Measurements from ENCODE around the gene PLCL2.

The PLCL2 gene

GRCh38 chr3:16884748-16885592 is at the start of gene PLCL2:
PLCL2 (plus strand) TSS chr3:16884955; CDS start chr3:16885040, 85 bp downstream.
- H3K4me3 ChIP-seq (replicated peaks; ENCODE audit: low read depth, low read length): peak within 1 kb of the TSS; percentile 96
- no peaks in the 10 kb centered on the region for H3K36me3 ChIP-seq (ENCODE audit: control insufficient read depth, insufficient read depth, low read length)
- no peaks in the 10 kb centered on the region for H3K27me3 ChIP-seq (replicated peaks; ENCODE audit: control insufficient read depth, insufficient read depth, low read length)
- peak; percentile 80 for DNase-seq (ENCODE audit: extremely low read depth, insufficient read length)
- no peak for TF ChIP-seq CTCF (IDR thresholded peaks at IDR 0.05; ENCODE audit: insufficient read depth, low read length, poor library complexity, severe bottlenecking)

- H3K4me3 ChIP-seq (replicated peaks; ENCODE audit: low read depth, low read length): no peak overlapping the region
- H3K27me3 ChIP-seq (replicated peaks; ENCODE audit: control insufficient read depth, insufficient read depth, low read length): no peaks in the 10 kb centered on the region
- no peaks in the 10 kb centered on the region for H3K36me3 ChIP-seq (ENCODE audit: control insufficient read depth, insufficient read depth, low read length)
- DNase-seq (ENCODE audit: extremely low read depth, insufficient read length): no peak
- TF ChIP-seq CTCF (IDR thresholded peaks at IDR 0.05; ENCODE audit: insufficient read depth, low read length, poor library complexity, severe bottlenecking): no peak
These were observed 48.1 kb upstream of the PLCL2 start for GRCh38 chr3:16836505-16837237.

- H3K36me3 ChIP-seq (ENCODE audit: control insufficient read depth, insufficient read depth, low read length): no peaks in the 10 kb centered on the region
- TF ChIP-seq CTCF (IDR thresholded peaks at IDR 0.05; ENCODE audit: insufficient read depth, low read length, poor library complexity, severe bottlenecking): no peak
- no peaks in the 10 kb centered on the region for H3K27me3 ChIP-seq (replicated peaks; ENCODE audit: control insufficient read depth, insufficient read depth, low read length)
- no peak overlapping the region for H3K4me3 ChIP-seq (replicated peaks; ENCODE audit: low read depth, low read length)
- DNase-seq (ENCODE audit: extremely low read depth, insufficient read length): no peak
These were observed 47.2 kb upstream of the PLCL2 start for GRCh38 chr3:16837602-16838001.

GRCh38 chr3:16838561-16838960 is 46.2 kb upstream of the PLCL2 start:
- Histone ChIP-seq H3K27me3 (replicated peaks; ENCODE audit: control insufficient read depth, insufficient read depth, low read length) (no peaks in the 10 kb centered on the region), H3K36me3 (ENCODE audit: control insufficient read depth, insufficient read depth, low read length) (no peaks in the 10 kb centered on the region), H3K4me3 (replicated peaks; ENCODE audit: low read depth, low read length) (no peak overlapping the region)
- no peak for TF ChIP-seq CTCF (IDR thresholded peaks at IDR 0.05; ENCODE audit: insufficient read depth, low read length, poor library complexity, severe bottlenecking)
- no peak for DNase-seq (ENCODE audit: extremely low read depth, insufficient read length)

- no peaks in the 10 kb centered on the region for H3K27me3 ChIP-seq (replicated peaks; ENCODE audit: control insufficient read depth, insufficient read depth, low read length)
- no peak for TF ChIP-seq CTCF (IDR thresholded peaks at IDR 0.05; ENCODE audit: insufficient read depth, low read length, poor library complexity, severe bottlenecking)
- no peaks in the 10 kb centered on the region for H3K36me3 ChIP-seq (ENCODE audit: control insufficient read depth, insufficient read depth, low read length)
- DNase-seq (ENCODE audit: extremely low read depth, insufficient read length): no peak
- no peak overlapping the region for H3K4me3 ChIP-seq (replicated peaks; ENCODE audit: low read depth, low read length)
These were observed 45.3 kb upstream of the PLCL2 start for GRCh38 chr3:16839271-16840100.

All from GM06990 (cell line).